ENCODE data around the gene MPP3.

MPP3 gene

GRCh38 chr17:43860927-43861622 is 28.1 kb upstream of the MPP3 start:
- no peak for DNase-seq

DNA sequence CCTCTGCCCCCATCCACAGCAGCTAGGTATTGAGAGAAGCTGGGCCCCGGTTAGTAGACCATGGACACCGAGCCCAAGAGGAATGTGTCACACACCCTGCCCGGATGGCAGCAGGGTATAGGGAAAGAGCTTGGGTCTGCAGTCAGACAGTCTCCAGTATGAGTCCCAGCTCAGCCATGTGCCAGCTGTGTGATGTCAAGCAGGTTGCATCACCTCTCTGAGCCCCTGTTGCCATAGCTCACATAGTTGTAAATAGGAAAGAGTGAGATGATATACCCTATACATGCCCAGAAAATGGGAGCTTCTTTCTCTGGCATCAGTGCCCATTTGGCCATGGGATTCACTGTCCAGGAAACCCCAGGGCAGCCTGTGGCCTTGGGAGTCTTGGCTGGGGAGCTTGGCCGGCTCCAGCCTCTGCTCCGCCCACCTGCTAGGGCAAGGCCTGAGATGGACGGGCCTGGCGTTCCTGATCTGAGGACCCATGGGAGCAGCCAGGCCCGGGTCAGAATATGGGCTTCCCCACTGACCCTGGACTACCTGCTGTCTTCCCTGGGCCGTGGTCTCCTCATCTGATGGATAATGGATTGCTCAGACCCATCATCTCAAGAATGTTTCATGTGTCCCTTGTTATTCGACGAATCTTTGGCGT is 27.3 kb upstream of the MPP3 start:
- DNase-seq: no peak

GRCh38 chr17:43857957-43858600 is 25.1 kb upstream of the MPP3 start:
- DNase-seq: no peak

GRCh38 chr17:43857141-43857540 is 24.2 kb upstream of the MPP3 start:
- no peak for DNase-seq

DNA sequence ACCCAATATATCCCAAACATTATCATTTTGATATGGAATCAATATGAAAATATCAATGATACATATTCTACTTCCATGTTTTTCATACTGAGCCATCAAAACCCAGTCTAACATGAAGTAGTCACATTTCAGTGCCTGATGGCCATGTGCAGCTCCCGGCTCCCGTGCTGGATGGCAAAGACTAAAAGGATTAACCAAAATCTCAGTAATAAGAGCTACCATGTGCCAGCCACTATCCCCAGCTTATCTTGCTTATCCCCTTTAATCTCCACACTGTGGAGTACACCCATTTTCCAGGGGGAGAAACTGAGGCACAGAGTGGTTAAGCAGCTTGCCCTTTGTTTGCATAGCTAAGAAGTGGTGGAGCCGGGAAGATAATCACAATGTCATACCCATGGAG is 23.2 kb upstream of the MPP3 start:
- no peak for DNase-seq

GRCh38 chr17:43855061-43855460 is 22.1 kb upstream of the MPP3 start:
- no peak for DNase-seq

- DNase-seq: no peak
These were observed 21.6 kb upstream of the MPP3 start for GRCh38 chr17:43854498-43854897.

DNA sequence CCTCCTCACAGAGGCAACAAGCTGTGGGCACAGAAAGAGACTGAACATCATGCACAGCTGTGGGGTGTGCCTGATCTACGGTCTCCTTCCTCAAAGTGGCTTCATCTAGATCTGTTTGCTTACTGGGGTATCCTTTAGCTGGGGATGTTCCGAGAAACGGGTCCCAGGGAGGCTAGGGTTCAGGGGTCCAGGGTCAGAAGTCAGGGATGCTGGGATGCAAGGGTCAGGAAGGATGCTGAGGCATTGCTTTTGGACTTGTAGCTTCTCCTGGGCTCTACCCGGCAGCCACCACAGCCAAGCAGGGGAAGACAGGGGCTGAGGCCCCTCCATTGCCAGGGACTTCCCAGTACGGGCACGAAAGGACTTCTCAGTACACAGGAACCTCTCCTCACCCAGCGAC is 20.6 kb upstream of the MPP3 start:
- DNase-seq: no peak

DNA sequence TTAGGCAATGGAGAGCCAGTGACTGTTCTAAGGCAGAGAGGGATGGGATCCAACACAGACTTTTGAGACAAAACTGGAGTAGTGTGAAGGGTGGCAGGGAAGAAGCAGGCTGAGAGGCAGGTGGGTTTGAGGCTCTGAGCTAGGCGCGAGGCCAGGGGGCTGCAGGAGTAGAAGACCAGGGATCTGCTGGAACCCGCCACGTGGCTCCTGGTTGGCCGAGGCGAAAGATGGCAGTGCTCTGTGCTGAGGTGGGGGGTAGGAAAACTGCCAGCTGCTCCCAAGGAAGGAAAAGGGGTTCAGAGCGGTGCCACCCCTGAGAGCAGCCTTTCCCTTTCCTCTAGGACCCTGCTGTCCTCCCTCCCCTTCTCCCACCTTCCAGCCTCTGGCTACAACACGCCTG is 19.6 kb upstream of the MPP3 start:
- DNase-seq: no peak

- no peak for DNase-seq
These were observed 16.2 kb upstream of the MPP3 start for GRCh38 chr17:43849116-43849515.

- DNase-seq: no peak
These were observed 15.7 kb upstream of the MPP3 start for GRCh38 chr17:43848601-43849000.

DNA sequence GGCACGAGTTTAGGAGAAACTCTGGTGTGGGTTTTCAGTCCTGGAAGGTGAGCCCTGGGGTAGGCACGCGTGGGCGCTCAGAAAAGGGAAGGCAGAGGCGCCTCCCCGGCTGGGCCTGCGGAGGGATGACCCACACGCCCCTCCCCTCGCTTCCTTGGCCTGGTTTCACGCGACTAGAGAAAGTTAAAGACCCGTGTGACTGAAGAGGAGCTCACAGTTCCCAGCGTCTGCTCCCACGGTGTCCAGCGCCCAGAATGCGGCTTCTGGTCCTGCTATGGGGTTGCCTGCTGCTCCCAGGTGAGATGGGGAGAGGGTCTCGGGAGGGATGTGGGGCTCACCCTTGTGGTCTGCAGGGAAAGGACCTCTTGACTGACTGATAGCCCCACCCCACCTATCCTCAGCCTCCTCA is 14.0 kb upstream of the MPP3 start, which contains the start of gene CD300LG:
Gene CD300LG, plus strand, starts transcription at position 214 of the 409 bp plus-strand sequence. Its CDS starts 41 bp downstream, at position 255.
- no peak for DNase-seq

GRCh38 chr17:43846221-43846712 is 13.3 kb upstream of the MPP3 start:
- DNase-seq: peak; percentile 36

- no peak for DNase-seq
These were observed 12.8 kb upstream of the MPP3 start for GRCh38 chr17:43845766-43846165.

DNA sequence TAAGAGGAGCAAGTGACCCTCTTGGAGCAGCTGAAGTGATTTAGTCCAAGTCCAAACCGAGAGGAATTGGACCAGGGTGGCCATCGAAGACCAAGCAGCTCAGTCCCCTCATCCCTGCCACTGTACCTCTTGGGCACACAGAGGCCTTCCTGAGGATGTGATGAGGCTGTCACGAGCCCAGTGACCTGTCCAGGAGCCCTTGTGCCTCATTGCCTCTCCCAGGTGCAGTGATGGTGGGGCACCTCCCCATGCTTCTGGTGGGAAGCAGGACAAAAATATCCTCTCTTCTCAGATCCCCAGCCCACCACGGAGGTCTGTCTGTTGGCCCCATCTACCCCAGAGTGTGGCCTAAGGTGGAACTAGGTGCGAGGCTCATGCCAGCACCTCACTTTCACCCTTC is 11.3 kb upstream of the MPP3 start:
- DNase-seq: no peak

DNA sequence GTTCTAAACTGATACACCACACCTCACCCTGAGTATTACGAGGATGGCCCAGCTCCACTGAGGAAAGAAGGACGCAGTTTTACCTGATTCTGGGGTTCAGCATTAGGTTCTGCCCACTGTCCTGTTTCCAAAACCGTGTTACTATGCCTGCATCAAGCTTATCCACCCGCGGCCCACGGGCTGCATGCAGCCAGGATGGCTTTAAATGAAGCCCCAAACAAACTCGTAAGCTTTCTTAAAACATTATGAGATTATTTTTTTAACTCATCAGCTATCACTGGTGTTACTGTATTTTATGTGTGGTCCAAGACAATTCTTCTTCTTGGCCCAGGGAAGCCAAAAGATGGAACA is 10.0 kb upstream of the MPP3 start:
- DNase-seq: no peak

GRCh38 chr17:43842091-43842974 is 9.4 kb upstream of the MPP3 start:
- peak; percentile 46 for DNase-seq

GRCh38 chr17:43841282-43841681 is 8.3 kb upstream of the MPP3 start:
- DNase-seq: no peak

DNA sequence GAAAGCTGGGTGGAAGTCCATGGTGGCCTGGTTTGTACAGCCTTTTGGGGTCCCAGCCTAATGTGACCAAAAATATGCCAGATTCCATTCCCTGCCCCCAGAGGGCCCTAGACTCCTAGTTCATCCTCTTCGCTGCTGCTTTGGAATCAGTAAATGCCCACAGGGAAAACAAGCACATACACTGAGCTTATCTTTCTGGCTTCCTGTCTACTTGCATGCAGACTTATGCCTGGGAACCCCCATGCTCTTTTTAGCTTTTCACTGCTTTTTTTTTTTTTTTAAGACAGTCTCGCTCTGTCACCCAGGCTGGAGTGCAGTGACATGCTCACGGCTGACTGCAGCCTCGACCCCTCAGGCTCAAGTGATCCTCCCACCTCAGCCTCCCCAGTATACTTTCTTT is 7.9 kb upstream of the MPP3 start:
- no peak for DNase-seq

GRCh38 chr17:43839670-43840108 is 6.7 kb upstream of the MPP3 start:
- DNase-seq: no peak

DNA sequence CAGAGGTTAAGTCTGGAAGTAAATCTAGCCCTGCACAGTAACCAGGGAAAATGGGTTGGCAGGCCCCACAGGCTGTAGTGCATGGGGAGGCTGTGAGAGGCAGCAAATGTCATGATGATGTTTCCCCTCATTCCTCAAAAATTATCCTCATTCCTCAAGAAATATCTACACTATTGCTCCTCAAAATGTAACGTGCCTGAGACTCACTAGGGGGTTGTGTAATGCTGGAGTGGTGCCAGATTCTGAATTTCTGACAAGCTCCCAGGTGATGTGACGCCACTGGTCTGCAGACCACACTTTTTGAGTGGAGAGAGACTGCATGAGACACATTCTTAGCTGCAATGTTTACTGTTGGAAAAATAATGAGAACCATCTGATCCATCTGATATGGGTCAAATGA is 1.2 kb upstream of the MPP3 start:
- DNase-seq: no peak

GRCh38 chr17:43832168-43832975 is 574 bp downstream of the MPP3 start:
- peak; percentile 44 for DNase-seq
